Head of caudate nucleus (tissue), 42 donors: Measurements from ENCODE around the gene CLDN7.

Experiments used
- DNase-seq, 42 donors: peaks; one replicate each; pipeline versions ENCODE4 v3.0.0 to v3.0.0-alpha.2; 2020 to 2021; ENCODE audit warnings: mixed read lengths in 7 of 42
- intact Hi-C: fragments of 100-400 bp; cut with DNase I; formaldehyde crosslinking; loops from one replicate; pipeline ENCODE4 v1.15.0; 2022

The CLDN7 gene, protein sequence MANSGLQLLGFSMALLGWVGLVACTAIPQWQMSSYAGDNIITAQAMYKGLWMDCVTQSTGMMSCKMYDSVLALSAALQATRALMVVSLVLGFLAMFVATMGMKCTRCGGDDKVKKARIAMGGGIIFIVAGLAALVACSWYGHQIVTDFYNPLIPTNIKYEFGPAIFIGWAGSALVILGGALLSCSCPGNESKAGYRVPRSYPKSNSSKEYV

DNA sequence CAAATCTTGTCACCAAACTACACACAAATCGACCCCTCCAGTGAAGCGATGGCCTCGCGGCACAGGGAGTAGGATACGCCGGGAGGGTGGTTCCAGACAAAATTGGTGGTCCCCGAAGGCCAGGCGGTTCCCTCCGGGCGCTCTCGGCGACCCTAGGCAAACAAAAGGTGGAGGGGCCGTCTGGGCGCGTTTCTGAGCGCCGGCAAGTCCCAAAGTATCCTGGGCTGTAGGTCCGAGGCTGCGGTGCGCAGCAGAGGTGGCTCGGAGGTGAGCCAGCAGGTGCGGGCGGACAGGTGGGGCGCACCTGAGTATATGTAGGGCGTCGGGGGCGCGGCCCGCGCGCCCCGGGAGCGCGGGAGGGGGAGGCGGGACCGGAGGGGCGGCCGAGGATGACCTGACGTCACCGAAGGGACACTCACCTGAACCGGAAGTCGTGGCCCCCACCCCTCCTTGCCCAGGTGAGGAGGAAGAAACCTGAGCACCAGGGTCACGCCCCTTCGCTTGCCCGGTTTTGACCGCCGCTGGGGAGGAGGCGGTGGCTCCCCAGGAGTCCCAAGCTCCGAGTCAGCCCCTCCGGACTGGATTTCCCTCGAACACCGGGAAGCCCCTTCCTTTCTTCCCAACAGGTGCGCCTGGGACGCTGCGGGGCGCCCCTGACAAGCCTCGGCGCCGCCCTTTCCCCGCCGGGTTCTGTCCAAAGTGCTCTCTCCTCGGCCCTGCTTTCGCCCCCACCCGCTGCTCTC, at the start of gene CLDN7:
Gene CLDN7, minus strand, starts transcription at position 287 of the 743 bp plus-strand sequence. CDS start 435 bp downstream, outside the sequence.
- intact Hi-C loops = no loop called here
- DNase-seq = no peak

DNA sequence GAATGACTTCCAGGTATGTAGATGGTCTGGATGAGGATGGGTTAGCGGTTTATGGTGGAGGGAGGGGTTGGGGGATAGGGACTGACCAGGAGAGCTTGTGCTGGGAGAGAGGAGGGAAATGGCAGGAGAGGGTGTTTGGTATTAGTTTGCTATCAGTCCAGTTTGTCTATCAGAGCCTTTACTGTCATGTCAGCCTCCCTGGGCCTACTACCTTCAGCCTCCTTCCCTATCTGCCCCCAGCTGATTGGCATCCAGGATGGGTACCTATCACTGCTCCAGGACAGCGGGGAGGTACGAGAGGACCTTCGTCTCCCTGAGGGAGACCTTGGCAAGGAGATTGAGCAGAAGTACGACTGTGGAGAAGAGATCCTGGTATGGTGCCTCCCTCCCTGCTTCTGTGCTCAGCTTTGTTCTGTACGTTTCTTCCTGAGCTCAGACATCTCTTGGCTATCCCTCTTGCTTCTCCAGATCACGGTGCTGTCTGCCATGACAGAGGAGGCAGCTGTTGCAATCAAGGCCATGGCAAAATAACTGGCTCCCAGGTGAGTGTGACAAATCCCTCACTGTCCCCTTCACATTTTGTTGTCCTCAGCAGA, 48.9 kb upstream of the CLDN7 start:
- intact Hi-C loops = no loop called here
- no peak for DNase-seq

DNA sequence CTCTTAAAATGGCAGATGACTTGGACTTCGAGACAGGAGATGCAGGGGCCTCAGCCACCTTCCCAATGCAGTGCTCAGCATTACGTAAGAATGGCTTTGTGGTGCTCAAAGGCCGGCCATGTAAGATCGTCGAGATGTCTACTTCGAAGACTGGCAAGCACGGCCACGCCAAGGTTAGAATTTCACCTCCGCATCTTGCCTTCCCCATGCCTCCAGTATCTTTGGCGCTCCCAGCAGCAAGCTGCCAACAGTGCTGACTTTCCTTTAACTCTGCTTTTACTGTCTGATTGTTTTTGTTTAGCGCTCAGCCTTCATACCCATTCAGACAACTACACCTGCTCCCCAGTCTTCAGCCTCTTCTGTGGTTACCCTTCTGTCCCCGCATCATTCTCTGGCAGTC, 47.4 kb upstream of the CLDN7 start:
- intact Hi-C loops = loop anchor here (5.0 kb wide), 1 partner anchor 57 kb away; the partner anchor contains the start of genes CTDNEP1 and ELP5
- DNase-seq = no peak

DNA sequence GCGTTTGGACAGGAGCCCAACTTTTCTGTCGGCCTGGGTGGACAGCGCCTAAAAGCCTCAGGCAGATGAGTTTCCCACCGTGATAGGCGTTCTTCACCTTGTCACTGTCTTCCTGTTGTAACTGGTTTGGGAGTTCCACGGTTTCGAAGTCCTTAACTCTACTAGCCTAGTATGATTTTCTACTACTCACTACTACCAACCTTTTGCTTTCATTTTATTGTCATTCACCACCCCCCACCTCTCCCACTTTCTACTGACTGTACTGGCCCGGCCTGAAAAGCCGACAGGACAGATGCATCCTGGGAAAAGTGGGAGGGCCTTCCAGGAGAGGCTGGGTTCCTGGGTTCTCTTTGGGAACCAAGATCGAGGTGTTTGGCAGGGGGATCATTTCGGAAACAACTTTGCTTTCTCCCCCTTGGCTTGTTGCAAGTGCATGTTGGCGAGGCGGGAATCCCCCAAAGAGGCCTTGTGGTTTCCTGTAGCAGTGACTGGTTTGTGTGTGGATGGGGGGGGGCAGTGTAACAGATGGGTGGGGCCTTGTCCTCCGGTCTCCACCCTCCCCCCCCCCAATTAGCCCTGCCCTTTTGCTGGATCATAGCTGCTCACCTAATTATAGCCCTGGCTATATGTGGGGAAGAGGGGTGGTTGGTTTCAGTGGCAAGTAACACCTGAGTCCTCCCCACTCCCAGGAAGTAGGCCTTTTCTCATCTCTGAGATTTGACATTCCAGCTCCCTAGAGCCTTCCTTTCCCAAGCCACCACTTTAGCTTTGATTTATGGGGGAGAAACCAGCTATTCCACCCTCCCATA, 46.6 kb upstream of the CLDN7 start:
- intact Hi-C loops = loop anchor here (5.0 kb wide), 1 partner anchor 57 kb away; the partner anchor contains the start of genes CTDNEP1 and ELP5
- DNase-seq = peak; percentile 28 to 84 (median 64)

DNA sequence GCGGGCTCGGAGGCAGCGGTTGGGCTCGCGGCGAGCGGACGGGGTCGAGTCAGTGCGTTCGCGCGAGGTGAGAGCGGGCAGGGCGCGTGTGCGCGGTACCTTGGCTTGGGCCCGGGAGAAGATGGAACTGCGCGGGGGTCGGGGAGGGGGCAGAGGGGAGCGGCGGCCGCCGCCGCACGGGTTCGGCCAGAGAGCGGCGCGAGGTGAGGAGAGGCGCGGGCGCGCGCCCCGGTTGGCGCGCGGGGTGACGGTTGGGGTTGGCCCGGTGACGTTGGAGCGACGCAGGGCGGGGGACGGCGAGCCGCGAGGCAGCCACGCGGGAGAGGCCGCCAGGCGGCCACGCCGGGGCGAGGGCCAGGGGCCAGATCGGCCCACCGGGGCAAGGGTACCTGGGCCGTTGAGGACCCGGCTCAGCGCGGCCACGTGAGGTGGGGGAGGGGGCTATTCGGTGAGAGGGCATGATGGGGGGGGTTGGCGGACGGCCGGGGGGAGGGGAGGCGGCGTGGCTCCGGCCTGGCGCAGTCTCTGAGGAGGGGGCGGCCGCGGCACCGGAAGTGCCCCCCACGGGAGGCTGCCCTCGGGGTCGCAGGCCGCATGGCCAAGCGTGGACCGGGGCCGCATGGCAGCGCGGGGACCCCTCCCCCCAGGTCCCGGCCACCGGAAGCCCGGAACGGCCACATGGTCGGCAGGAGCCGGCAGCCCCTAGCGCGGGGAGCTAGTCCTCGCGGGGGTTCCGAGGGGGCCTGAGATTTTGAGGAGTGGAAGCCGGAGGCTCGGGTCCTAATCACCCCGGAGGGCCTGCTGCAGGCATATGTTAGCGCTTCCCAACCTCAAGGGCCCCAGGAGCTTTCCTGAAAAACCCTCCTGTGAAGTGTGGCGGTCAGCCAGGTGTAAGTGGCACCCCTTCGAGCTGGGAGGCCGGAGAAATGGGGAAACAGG, 45.7 kb upstream of the CLDN7 start:
- intact Hi-C loops = loop anchor here (5.0 kb wide), 1 partner anchor 56 kb away; the partner anchor contains the start of genes CTDNEP1 and ELP5
- peak in 32 of 42 donors; percentile 9 to 71 (median 45) for DNase-seq

DNA sequence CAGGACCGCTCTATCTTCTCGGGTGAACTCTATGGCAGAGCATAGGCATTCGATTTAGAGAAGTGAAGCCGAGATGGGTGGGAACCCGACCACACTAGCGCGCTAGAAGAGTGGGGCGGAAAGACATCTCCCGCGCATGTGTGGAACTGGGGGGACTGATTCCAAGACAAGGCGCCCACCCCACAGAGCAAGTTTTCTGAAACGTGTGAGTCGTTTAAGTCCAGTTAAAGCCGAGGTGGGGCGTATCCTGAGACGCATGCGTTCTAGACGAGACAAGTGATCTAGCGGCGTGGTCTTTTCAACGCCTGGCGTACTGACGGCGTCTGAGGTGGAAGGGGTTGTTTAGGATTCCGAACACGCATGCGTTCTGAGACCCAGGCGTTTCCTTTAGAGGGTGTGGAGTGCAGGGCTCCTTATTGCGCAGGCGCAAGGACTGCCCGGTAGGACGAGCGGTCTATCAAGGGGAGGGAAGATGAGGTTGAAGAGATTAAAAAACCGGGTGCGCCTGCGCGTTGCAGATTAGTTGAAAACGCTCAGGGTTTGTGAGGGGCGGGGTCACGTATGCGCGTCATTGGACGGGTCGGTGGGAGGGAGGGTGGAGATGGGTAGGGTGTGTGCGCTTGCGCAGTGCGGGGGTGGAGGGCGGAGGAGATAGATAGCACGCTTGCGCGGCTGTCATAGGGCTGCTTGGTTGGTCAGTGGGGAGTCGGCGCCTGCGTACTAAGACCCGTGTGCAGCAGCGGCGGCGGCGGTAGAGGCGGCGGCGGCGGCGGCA, 44.8 kb upstream of the CLDN7 start, which contains the start of gene EIF5A:
Gene EIF5A, plus strand, starts transcription at position 718 of the 775 bp plus-strand sequence. CDS start 2,008 bp downstream, outside the sequence.
- peak; percentile 98 to 100 (median 99) for DNase-seq
- intact Hi-C loops = loop anchor here (5.0 kb wide), 1 partner anchor 55 kb away; the partner anchor contains the start of genes CTDNEP1 and ELP5

DNA sequence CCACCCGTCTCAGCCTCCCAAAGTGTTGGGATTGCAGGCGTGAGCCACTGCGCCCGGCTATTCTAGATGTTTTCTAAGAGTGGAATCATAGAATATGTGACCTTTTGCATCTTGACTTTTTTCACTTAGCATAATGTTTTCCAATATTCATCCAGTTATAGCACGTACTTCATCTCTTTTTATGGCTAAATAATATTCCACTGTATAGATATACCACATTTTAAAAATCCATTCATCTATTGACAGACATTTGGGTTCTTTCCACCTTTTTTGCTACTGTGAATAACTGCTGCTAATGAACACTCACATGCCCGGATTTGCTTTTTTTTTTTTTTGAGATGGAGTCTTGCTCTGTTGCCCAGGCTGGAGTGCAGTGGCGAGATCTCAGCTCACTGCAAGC, 41.9 kb upstream of the CLDN7 start:
- intact Hi-C loops = no loop called here
- DNase-seq = no peak

DNA sequence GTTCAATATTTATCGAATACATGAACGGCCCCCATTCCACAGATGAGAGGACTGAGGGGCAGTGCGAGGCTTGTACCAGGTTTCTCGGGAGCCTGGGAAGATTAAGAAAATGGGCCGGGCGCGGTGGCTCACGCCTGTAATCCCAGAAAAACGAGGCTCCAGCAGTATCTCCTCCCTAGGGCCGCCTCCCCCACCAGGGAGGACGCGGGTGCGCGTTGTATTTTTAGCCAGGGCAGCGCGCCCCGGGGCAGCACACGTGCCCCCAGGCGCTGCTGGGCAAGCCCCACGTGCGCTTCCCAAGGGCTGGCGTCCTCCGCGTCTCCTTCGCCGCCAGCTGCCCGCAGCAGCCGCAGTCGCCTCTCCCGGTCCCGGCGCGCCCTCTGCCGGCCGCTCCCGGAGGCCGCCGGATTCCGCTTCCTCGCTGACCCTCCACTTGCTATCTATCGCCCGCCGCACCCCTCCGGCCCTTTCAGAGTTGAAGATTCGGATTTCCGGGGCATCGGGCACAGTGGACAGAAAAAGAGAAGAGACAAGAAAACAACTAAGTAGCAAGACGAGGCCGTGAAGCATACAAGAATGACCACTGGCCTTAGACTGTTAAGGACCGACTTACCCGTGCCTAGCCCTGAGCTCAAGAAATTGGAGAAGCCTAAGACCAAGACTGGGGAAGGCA, 34.0 kb upstream of the CLDN7 start:
- peak; percentile 34 to 93 (median 82) for DNase-seq
- intact Hi-C loops = no loop called here

DNA sequence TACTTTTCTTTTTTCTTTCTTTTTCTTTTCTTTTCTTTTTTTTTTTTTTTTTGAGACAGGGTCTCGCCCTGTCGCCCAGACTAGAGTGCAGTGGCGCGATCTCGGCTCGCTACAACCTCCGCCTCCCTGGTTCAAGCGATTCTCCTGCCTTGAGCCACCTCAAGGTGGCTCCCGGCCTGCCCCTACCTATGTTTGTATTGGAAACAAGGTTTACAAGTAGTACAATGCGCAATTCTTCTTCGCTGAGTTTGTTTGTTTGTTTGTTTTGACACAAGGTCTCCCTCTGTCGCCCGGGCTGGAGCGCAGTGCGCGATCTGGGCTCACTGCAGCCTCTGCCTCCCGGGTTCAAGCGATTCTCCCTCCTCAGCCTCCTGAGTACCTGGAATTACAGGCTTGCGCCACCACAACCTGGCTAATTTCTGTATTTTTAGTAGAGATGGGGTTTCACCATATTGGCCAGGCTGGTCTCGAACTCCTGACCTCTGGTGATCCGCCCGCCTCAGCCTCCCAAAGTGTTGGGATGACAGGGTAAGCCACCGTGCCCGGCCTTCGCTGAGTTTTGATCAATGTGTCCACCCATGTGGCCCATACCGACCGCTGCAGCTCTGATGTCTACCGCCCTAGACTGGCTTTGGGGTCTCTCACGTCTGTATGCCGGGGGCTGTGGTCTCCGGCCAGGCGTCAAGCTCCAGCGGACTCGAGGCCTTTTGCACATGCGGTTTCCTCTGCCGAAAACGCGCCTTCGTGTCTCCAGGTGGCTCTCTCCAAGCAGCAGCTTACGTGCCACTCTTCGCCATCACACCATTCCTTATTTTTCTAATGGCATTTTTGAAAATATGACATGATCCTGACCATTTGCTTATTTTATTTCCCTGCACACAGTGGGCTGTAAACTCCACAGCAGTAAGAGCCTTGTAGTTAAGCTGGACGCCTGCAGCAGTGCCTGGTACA, 33.2 kb upstream of the CLDN7 start:
- intact Hi-C loops = no loop called here
- DNase-seq = no peak

DNA sequence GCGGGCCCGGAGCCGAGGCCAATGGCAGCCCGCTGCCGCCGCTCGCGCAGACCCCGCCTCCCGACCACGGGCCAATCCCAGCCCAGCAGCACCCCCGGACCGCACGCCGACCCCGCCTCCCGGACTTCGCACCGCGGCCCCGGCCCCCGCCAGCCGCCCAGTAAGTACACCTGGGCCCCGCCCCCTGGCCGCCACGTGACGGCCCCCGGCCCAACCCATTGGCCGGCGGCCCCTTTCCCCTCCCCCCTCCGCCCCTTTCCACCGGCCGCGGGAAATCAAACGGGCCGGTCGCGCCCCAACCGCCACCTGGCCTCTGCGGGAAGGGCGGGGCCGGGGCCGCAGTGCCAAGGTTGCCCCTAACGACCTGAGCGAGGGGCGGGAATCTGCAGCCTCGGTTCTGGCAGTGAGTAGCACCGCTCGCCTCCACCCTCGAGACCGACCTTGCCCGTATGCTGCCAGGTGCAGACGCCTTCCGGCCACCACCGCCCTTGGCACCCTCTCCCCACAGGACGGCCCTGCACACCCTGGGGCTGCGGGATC, 32.4 kb upstream of the CLDN7 start, which contains the start of gene YBX2:
Gene YBX2, minus strand, starts transcription at position 26 of the 540 bp plus-strand sequence. CDS start 139 bp downstream, outside the sequence.
- intact Hi-C loops = no loop called here
- peak in 18 of 42 donors; percentile 18 to 64 (median 36) for DNase-seq

DNA sequence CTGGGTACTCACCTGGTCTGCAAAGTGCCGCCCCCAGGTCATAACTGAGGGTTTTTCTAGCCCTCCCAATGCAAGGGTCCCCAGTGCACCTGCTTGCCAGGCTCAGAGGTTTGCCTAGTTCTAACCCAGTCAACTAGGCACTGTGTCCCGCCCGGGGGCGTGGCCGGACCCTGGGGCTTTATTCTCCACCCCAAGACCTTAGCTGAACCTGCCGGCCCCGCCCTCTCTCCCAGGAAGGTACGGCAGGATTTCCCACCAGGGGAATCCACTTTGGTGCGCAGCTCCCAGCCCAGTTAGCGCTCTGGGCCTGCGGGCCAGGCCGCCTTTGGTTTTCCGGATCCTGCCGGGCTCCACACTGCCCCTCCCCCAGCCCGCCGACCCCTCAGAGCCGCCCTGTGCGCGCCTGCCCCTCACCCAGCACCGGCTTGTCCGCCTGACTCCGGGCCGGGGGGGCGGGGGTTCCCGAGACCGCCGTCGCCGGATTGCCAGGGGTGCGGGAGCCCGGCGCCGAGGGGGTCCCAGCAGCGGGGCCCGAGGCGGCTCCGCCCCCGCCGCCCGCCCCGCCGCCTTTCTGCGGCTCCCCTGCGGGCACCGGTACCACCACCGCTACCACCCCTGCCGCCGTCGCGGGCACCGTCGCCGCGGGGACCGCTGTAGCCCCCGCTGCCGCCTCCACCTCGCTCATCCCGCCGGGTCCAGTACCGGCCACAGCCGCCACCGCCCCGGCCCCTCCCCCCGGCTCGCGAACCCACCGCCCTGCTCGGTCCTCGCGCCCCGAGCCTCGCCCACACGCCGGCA, 31.7 kb upstream of the CLDN7 start:
- no peak for DNase-seq
- intact Hi-C loops = no loop called here

DNA sequence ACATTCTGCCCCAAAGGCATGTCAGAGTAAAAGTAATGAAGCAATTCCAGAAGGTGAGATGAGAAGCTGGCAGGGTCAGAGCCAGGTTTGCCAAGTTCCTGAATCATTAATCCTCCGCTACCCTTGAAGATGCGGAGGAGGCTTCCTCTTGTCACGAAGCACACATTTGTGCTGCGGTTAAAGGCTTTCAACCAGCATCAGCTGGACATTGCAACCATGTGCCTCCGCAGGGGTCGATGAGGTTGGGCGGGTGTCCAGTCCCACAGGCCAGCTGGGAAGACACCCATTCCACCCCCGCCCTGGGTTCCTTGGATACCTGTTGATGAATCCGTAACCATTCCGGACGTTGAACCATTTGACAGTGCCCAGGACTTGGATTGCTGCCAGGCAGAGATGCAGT, 30.9 kb upstream of the CLDN7 start:
- intact Hi-C loops = no loop called here
- no peak for DNase-seq

DNA sequence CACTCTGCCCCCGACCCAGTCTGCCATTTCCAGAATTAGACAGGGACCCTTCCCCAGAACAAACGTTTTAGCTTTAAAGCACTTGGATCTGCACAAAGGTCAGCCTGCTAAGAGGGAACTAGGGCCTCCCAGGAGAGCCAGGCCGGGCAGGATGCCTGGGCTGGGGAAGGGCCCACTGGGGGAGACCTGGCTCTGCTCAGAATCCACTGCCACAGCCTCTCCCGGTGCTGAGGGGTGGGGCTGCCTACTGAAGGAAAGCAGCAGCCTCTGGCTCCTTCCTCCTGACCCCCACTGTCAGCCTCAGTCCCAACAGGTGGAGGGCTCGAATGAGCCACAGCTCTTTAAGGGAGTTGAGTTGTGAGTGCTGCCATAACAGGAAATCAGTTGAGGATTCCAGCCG, 30.5 kb upstream of the CLDN7 start:
- peak in 3 of 42 donors; percentile 15 to 30 (median 28) for DNase-seq
- intact Hi-C loops = no loop called here

DNA sequence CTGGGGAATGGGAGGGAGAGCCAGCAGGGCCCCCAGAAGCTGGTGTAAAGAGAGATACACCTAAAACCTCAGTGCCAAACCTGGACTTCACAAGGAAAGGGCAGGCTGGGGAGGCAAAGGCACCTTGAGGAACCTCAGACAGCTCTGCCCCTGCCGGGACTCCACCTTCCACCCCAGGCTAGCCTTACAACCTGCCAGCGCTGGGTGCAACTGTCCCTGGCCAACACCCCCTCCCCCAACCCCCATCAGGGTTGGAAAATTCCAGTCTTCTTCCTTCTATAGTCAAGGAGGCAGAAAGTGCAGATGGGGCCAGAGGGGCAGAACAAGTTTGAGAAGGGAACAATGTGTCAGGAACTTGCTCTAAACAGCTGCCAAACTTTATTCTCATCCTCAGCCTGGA, 29.9 kb upstream of the CLDN7 start:
- intact Hi-C loops = no loop called here
- no peak for DNase-seq
